ENCODE results near the gene LYG2. TPM values are rescaled to one million over a fixed set of nuclear protein-coding genes. Genes with fewer than 3 reads are reported as not detected.
"Not testable (repeated sequence)": the region's sequence is repeated elsewhere in the genome, so short reads cannot be mapped to it uniquely, and the experiment has no call there.

LYG2 gene
- total and polyA plus RNA-seq, 4 donors: not detected

DNA sequence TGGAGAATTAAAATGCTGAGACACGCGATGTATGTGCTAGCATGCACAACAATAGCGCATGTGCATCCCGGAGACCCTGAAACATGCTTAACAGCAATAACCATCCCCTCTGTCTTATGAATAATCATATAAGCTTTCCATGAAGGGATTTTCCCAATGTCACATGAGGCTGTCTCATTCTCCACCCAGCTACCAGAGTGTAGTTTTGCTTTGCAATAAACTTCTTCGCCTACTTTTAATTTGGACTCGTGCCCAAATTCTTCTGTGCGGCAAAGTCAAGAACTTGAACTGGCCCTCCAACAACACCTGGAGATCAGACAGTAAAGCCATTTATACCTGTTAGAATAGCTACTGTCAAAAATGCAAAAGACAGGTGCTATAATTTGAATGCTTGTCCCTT, 30.1 kb upstream of the LYG2 start:
- H3K27ac ChIP-seq (ENCODE audit: low read depth in 1 of 2, low read length in 1 of 2): no peak overlapping the region
- DNase-seq (peak; percentile 35 to 77 (median 50)), ATAC-seq (ENCODE audit: insufficient read depth, low FRiP score) (no peak)
- no peaks in the 10 kb centered on the region for H3K9me3 ChIP-seq (ENCODE audit: control insufficient read depth in 4 of 4, insufficient read depth in 3 of 4, low read length in 3 of 4)
- H3K27me3 ChIP-seq (ENCODE audit: control insufficient read depth in 3 of 3, insufficient read depth in 3 of 3, low read length in 2 of 3): no peaks in the 10 kb centered on the region
- H3K4me1 ChIP-seq (ENCODE audit: control insufficient read depth in 5 of 5, insufficient read depth in 5 of 5, low read length in 5 of 5): peaks cover 0 to 1% (median 0%) of the 10 kb centered on the region in 5 donors
- peaks cover 0 to 10% (median 1%) of the 10 kb centered on the region in 4 donors for H3K36me3 ChIP-seq (ENCODE audit: control insufficient read depth in 4 of 4, insufficient read depth in 4 of 4, low read length in 4 of 4)
- 78 to 92% methylated on average over 7 of the region's 7 CpGs for WGBS, 2 donors
- no peak overlapping the region for H3K4me3 ChIP-seq
- H3K9ac ChIP-seq (ENCODE audit: insufficient read depth in 1 of 2, low read length in 2 of 2): no peak overlapping the region
- TF ChIP-seq, protein P1, sequence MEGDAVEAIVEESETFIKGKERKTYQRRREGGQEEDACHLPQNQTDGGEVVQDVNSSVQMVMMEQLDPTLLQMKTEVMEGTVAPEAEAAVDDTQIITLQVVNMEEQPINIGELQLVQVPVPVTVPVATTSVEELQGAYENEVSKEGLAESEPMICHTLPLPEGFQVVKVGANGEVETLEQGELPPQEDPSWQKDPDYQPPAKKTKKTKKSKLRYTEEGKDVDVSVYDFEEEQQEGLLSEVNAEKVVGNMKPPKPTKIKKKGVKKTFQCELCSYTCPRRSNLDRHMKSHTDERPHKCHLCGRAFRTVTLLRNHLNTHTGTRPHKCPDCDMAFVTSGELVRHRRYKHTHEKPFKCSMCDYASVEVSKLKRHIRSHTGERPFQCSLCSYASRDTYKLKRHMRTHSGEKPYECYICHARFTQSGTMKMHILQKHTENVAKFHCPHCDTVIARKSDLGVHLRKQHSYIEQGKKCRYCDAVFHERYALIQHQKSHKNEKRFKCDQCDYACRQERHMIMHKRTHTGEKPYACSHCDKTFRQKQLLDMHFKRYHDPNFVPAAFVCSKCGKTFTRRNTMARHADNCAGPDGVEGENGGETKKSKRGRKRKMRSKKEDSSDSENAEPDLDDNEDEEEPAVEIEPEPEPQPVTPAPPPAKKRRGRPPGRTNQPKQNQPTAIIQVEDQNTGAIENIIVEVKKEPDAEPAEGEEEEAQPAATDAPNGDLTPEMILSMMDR (IDR thresholded peaks at IDR 0.05; ENCODE audit: control extremely low read depth, extremely low read depth): no peak

DNA sequence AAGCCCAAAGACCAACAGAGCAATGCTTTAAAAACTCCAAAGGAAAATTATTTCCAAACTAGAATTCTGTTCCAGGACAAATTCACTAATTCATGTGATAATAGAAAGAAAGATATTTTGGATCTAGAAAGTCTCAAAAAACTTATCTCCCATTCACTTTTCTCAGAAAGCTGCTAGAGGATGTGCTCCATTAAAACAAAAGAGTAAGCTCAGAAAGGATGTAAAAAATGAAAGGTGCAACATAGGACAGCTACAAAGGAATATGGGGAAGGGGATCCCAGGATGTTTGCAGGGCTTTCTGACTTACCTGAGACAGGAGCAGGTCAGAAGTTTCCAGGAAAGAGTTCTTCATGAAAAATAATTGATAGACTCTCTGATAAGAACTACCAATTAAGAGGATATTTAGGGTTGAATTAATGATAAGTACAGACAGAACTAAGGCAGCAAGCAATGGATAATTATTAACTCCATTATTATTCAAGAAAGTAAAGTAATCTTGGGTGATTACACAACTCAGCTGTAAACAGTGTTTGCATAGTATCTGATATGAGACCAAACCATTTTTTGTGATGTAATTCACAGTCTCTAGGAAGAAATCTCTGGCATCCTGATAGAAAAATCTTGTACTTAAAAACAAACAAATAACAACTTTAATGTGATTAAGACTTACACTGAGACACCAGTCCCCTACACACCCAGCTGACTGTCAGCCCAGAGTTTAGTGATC, 24.7 kb upstream of the LYG2 start:
- no peak for DNase-seq
- Histone ChIP-seq H3K27me3 (ENCODE audit: control insufficient read depth in 3 of 3, insufficient read depth in 3 of 3, low read length in 2 of 3) (no peaks in the 10 kb centered on the region), H3K27ac (ENCODE audit: low read depth in 1 of 2, low read length in 1 of 2) (no peak overlapping the region), H3K9ac (ENCODE audit: insufficient read depth in 1 of 2, low read length in 2 of 2) (no peak overlapping the region), H3K4me1 (ENCODE audit: control insufficient read depth in 5 of 5, insufficient read depth in 5 of 5, low read length in 5 of 5) (no peaks in the 10 kb centered on the region), H3K36me3 (ENCODE audit: control insufficient read depth in 4 of 4, insufficient read depth in 4 of 4, low read length in 4 of 4) (peaks cover 0 to 3% (median 1%) of the 10 kb centered on the region in 4 donors), H3K9me3 (ENCODE audit: control insufficient read depth in 4 of 4, insufficient read depth in 3 of 4, low read length in 3 of 4) (peaks cover 0 to 5% (median 0%) of the 10 kb centered on the region in 4 donors), H3K4me3 (no peak overlapping the region)
- no peak for ATAC-seq (ENCODE audit: insufficient read depth, low FRiP score)
- TF ChIP-seq, protein P1 (IDR thresholded peaks at IDR 0.05; ENCODE audit: control extremely low read depth, extremely low read depth): no peak

DNA sequence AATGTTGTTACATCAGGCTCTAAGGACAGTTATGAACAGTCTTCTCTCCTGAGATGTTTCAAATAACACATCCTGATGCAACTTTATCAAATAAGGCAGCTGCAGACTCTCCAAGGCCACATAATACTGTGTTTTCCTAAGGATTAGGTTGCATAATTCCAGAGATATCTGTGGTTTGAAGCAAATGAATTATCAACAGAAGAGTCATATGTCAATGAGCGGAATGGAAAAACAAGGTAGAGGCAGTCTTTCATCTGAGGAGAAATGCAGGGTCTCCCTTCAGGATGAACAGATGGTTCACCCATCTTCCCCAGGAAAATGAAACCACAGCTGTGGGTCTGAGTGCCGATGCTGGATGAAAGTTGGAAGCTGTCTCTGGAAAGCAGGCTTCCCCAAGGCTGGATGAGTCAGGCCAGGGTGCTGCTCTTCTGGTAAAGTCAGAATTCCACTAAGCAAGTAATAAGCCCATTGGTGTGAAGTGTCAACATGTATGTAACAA, 23.4 kb upstream of the LYG2 start:
- no peak for DNase-seq
- H3K9me3 ChIP-seq (ENCODE audit: control insufficient read depth in 4 of 4, insufficient read depth in 3 of 4, low read length in 3 of 4): peaks cover 0 to 5% (median 0%) of the 10 kb centered on the region in 4 donors
- 88 to 94% methylated on average over 2 of the region's 2 CpGs for WGBS, 2 donors
- peaks cover 0 to 3% (median 0%) of the 10 kb centered on the region in 4 donors for H3K36me3 ChIP-seq (ENCODE audit: control insufficient read depth in 4 of 4, insufficient read depth in 4 of 4, low read length in 4 of 4)
- no peak for ATAC-seq (ENCODE audit: insufficient read depth, low FRiP score)
- H3K4me1 ChIP-seq (ENCODE audit: control insufficient read depth in 5 of 5, insufficient read depth in 5 of 5, low read length in 5 of 5): no peaks in the 10 kb centered on the region
- no peak overlapping the region for H3K27ac ChIP-seq (ENCODE audit: low read depth in 1 of 2, low read length in 1 of 2)
- TF ChIP-seq, protein P1 (IDR thresholded peaks at IDR 0.05; ENCODE audit: control extremely low read depth, extremely low read depth): no peak
- H3K4me3 ChIP-seq: no peak overlapping the region
- H3K9ac ChIP-seq (ENCODE audit: insufficient read depth in 1 of 2, low read length in 2 of 2): no peak overlapping the region
- no peaks in the 10 kb centered on the region for H3K27me3 ChIP-seq (ENCODE audit: control insufficient read depth in 3 of 3, insufficient read depth in 3 of 3, low read length in 2 of 3)

- WGBS, 2 donors: 96 to 98% methylated on average over 5 of the region's 5 CpGs
- not testable (repeated sequence) for DNase-seq; H3K9me3 ChIP-seq (ENCODE audit: control insufficient read depth in 4 of 4, insufficient read depth in 3 of 4, low read length in 3 of 4); H3K4me3 ChIP-seq; H3K36me3 ChIP-seq (ENCODE audit: control insufficient read depth in 4 of 4, insufficient read depth in 4 of 4, low read length in 4 of 4); H3K4me1 ChIP-seq (ENCODE audit: control insufficient read depth in 5 of 5, insufficient read depth in 5 of 5, low read length in 5 of 5); H3K27me3 ChIP-seq (ENCODE audit: control insufficient read depth in 3 of 3, insufficient read depth in 3 of 3, low read length in 2 of 3); ATAC-seq (ENCODE audit: insufficient read depth, low FRiP score); H3K9ac ChIP-seq (ENCODE audit: insufficient read depth in 1 of 2, low read length in 2 of 2); H3K27ac ChIP-seq (ENCODE audit: low read depth in 1 of 2, low read length in 1 of 2)
These were observed 22.8 kb upstream of the LYG2 start for GRCh38 chr2:99278195-99278765.

Measured in lung (tissue), 12 donors.